K562 (cell line): ENCODE data around the gene NKAPL. TPM values are rescaled to one million over a fixed set of nuclear protein-coding genes. Genes with fewer than 3 reads are reported as not detected.

ENCODE experiments used
- BRF2 ChIP-seq: IDR thresholded peaks from 3 replicates; pipeline ENCODE4 v1.6.1; 2011; ENCODE audit warnings: borderline replicate concordance, mild to moderate bottlenecking; ENCODE audit not compliant: insufficient read length, insufficient read depth
- CCAR2 ChIP-seq: fragments of 200-400 bp; formaldehyde crosslinking; IDR thresholded peaks from 2 replicates; pipeline ENCODE4 v1.6.1; 2017; ENCODE audit warnings: mild to moderate bottlenecking, low read depth, low read length
- CHD2 ChIP-seq: IDR thresholded peaks from 2 replicates; pipeline ENCODE4 v1.6.1; 2011; ENCODE audit warnings: low read depth, low read length
- CSDE1 ChIP-seq, 2 experiments: fragments of 450-650 bp; IDR thresholded peaks; 2 replicates each; pipeline ENCODE4 v1.6.1; 2016; ENCODE audit warnings: mild to moderate bottlenecking in 1 of 2
- GABPB2 ChIP-seq: fragments of 250-450 bp; sonication (Bioruptor Pico); conservative IDR thresholded peaks from 2 replicates; pipeline ENCODE4 v1.5.1; 2021; ENCODE audit warnings: mild to moderate bottlenecking
- HDAC1 ChIP-seq, 2 experiments: fragments of 450-650 bp; IDR thresholded peaks; 2 replicates each; pipeline ENCODE4 v1.6.1; 2016 to 2017; ENCODE audit warnings: inconsistent platforms in 1 of 2, mild to moderate bottlenecking in 1 of 2, moderate library complexity in 1 of 2
- HINFP ChIP-seq: fragments of 450-650 bp; conservative IDR thresholded peaks from 2 replicates; pipeline ENCODE4 v1.6.1; 2016; ENCODE audit warnings: missing genetic modification characterization, low read depth, mild to moderate bottlenecking, control low read depth, missing compliant biosample characterization
- JUN ChIP-seq, 2 experiments: sonication (generic) in 1 of 2; formaldehyde crosslinking in 1 of 2; IDR thresholded peaks; 2 replicates each; pipeline versions ENCODE4 v1.6.1 to v1.8.0; 2012 to 2022; ENCODE audit warnings: borderline replicate concordance in 2 of 2, mild to moderate bottlenecking in 2 of 2, improper control_type of control experiment in 1 of 2, low read depth in 1 of 2, low read length in 1 of 2, missing genetic modification reagents in 1 of 2
- MAZ ChIP-seq, 2 experiments: fragments of 450-650 bp in 1 of 2; sonication (generic) in 1 of 2; formaldehyde crosslinking; IDR thresholded peaks in 1 of 2; conservative IDR thresholded peaks in 1 of 2; 2 replicates each; pipeline versions ENCODE4 v1.4.0 to v1.5.0; 2020; ENCODE audit warnings: mild to moderate bottlenecking in 1 of 2, missing genetic modification reagents in 1 of 2
- MEIS2 ChIP-seq: fragments of 450-650 bp; IDR thresholded peaks from 2 replicates; pipeline ENCODE4 v1.6.1; 2014; ENCODE audit warnings: mild to moderate bottlenecking; ENCODE audit not compliant: partially characterized antibody
- NELFE ChIP-seq: IDR thresholded peaks from 2 replicates; pipeline ENCODE4 v1.6.1; 2011; ENCODE audit warnings: mild to moderate bottlenecking; ENCODE audit not compliant: insufficient read depth, insufficient read length
- POLR2A ChIP-seq: fragments of 450-650 bp; conservative IDR thresholded peaks from 2 replicates; pipeline ENCODE4 v1.6.1; 2016
- PURB ChIP-seq: sonication (generic); formaldehyde crosslinking; IDR thresholded peaks from 2 replicates; pipeline ENCODE4 v1.9.0; 2021; ENCODE audit warnings: low read depth, mild to moderate bottlenecking, missing genetic modification reagents
- RCOR1 ChIP-seq, 2 experiments: IDR thresholded peaks; 2 replicates each; pipeline ENCODE4 v1.6.1; 2012; ENCODE audit warnings: low read depth in 2 of 2, low read length in 2 of 2, borderline replicate concordance in 1 of 2, improper control_type of control experiment in 1 of 2
- SMAD4 ChIP-seq: fragments of 250-450 bp; sonication (Bioruptor Pico); conservative IDR thresholded peaks from 2 replicates; pipeline ENCODE4 v1.8.0; 2021; ENCODE audit warnings: inconsistent platforms, mild to moderate bottlenecking, moderate library complexity
- SREBF2 ChIP-seq: sonication (generic); formaldehyde crosslinking; IDR thresholded peaks from 2 replicates; pipeline ENCODE4 v1.4.0; 2020; ENCODE audit warnings: mild to moderate bottlenecking, missing genetic modification reagents
- SRSF7 ChIP-seq: fragments of 200-400 bp; formaldehyde crosslinking; optimal IDR thresholded peaks from 2 replicates; pipeline ENCODE3; 2017; ENCODE audit warnings: mild to moderate bottlenecking, low read depth, low read length
- ZNF263 ChIP-seq: sonication (generic); formaldehyde crosslinking; IDR thresholded peaks from 2 replicates; pipeline ENCODE4 v1.8.0; 2022; ENCODE audit warnings: mild to moderate bottlenecking, missing genetic modification reagents, borderline replicate concordance
- ZNF3 ChIP-seq: fragments of 250-450 bp; sonication (Bioruptor Pico); IDR thresholded peaks from 2 replicates; pipeline ENCODE4 v1.5.0; 2021; ENCODE audit warnings: mild to moderate bottlenecking, moderate library complexity
- ZNF395 ChIP-seq: fragments of 200-800 bp; sonication (Bioruptor generic); IDR thresholded peaks from 2 replicates; pipeline ENCODE4 v1.6.1; 2017; ENCODE audit warnings: missing genetic modification characterization, missing compliant biosample characterization
- ZNF408 ChIP-seq: fragments of 250-450 bp; sonication (Bioruptor Pico); IDR thresholded peaks from 2 replicates; pipeline ENCODE4 v1.4.0; 2020; ENCODE audit warnings: low read depth, mild to moderate bottlenecking, moderate library complexity
- ZNF436 ChIP-seq: fragments of 250-450, 450-650 bp; sonication (Bioruptor Pico); formaldehyde crosslinking; IDR thresholded peaks from 2 replicates; pipeline ENCODE4 v1.7.0; 2020; ENCODE audit warnings: mild to moderate bottlenecking
- ZNF445 ChIP-seq: fragments of 250-450 bp; sonication (Bioruptor Pico); IDR thresholded peaks from 2 replicates; pipeline ENCODE4 v1.4.0; 2020; ENCODE audit warnings: low read depth, mild to moderate bottlenecking, moderate library complexity
- ZNF561 ChIP-seq: fragments of 450-650 bp; formaldehyde crosslinking; conservative IDR thresholded peaks from 2 replicates; pipeline ENCODE4 v1.4.0; 2020; ENCODE audit warnings: mild to moderate bottlenecking, moderate library complexity
- ZNF589 ChIP-seq: fragments of 200-800 bp; sonication (Bioruptor generic); IDR thresholded peaks from 2 replicates; pipeline ENCODE4 v1.6.1; 2016; ENCODE audit warnings: low read depth, missing genetic modification characterization, missing compliant biosample characterization
- polyA plus RNA-seq, 8 experiments: library from polyadenylated mRNA; depleted of rRNA in 4 of 8; stranded (reverse) in 5 of 8; unstranded in 3 of 8; fragments of >200 nt; fragmentation: Nextera tagmentation in 2 of 8; fragmentation: Illumina TruSeq in 1 of 8; extraction: Ambion mirVana in 2 of 8; extraction: Trizol in 1 of 8; gene quantifications; 2 replicates each; pipeline versions ENCODE4 v1.2.1 to v1.2.3, GENCODE V29; 2011 to 2014; ENCODE audit warnings: inconsistent platforms in 1 of 8, missing spikeins in 1 of 8
- total RNA-seq, 7 experiments: library from RNA; depleted of rRNA in 6 of 7; stranded (reverse); fragments of >200 nt in 6 of 7; fragmentation: Illumina TruSeq in 2 of 7; extraction: Trizol in 2 of 7; gene quantifications; 2 replicates each; pipeline versions ENCODE4 v1.2.1 to v1.2.3, GENCODE V29; 2011 to 2021; ENCODE audit warnings: low replicate concordance in 1 of 7

Gene NKAPL
- total and polyA plus RNA-seq, 9 of the 15 experiments (the other 6 are each of a cell fraction or from before 2014, with no cell fraction given): not detected

DNA sequence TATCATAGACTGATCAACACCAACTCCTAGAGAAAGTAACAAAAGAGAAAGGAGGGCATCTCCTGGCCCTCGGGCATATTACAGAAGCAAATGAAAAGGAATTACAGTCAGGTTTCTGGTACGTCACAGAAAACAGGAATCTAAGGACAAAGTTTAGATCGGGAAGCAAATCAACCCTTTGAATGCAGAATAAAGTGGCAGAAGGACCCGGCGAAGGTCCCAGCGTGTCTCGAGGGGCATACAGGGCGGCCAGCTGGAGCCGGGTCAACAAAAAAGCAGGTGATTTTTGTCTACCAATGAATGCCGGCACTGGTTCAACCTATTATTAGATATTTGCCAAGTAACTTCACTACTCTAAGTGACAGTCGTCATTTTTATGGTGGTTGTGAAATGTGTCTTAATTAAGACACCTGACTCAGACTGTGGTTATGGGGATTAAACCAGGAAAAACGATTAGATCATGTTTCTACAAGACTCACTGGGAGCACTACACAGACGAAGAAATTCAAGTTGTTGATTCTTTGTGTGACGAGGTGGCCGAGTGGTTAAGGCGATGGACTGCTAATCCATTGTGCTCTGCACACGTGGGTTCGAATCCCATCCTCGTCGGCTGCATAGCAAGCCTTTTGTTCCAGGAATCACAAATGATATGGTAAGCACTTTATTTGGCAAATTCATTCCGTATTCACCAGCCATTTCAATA is 46.4 kb upstream of the NKAPL start (continued):
- TF ChIP-seq GABPB2 (CRISPR knock-in tag) (0 out of 2 replicates have a peak, but pooled peaks have one; percentile 14), CSDE1 (IDR thresholded peaks at IDR 0.05) (peak in 1 of 2 experiments; percentile 89; a peak in 2 of 4 replicates), ZNF589 (no peak), BRF2 (no peak), MEIS2 (peak; percentile 66), PURB (CRISPR knock-in tag) (no peak), MAZ (CRISPR knock-in tag; conservative IDR thresholded peaks at IDR 0.05 in 1 of 2, IDR thresholded peaks at IDR 0.05 in 1 of 2) (peak; percentile 7 to 81), ZNF445 (no peak), JUN (IDR thresholded peaks at IDR 0.05; ENCODE audit: borderline replicate concordance, low read depth, low read length) (peak; percentile 68), JUN (CRISPR knock-in tag; IDR thresholded peaks at IDR 0.05; ENCODE audit: borderline replicate concordance) (peak; percentile 93; the same call in 1 of the 2 replicates), SREBF2 (CRISPR knock-in tag) (0 out of 2 replicates have a peak, but pooled peaks have one; percentile 11), ZNF395 (CRISPR knock-in tag) (no peak; the same call in 1 of the 2 replicates), SMAD4 (CRISPR knock-in tag) (no peak), HINFP (tag) (no peak), ZNF408 (CRISPR knock-in tag) (no peak), ZNF3 (CRISPR knock-in tag) (no peak), NELFE (no peak), ZNF263 (peak; percentile 88; the same call in 1 of the 2 replicates), HDAC1 (IDR thresholded peaks at IDR 0.05) (peak in 1 of 2 experiments; percentile 92; a peak in 3 of 4 replicates), ZNF436 (CRISPR knock-in tag) (no peak), CHD2 (peak; percentile 68), POLR2A (no peak), ZNF561 (CRISPR knock-in tag) (0 out of 2 replicates have a peak, but pooled peaks have one; percentile 7), SRSF7 (no peak), RCOR1 (IDR thresholded peaks at IDR 0.05; ENCODE audit: borderline replicate concordance in 1 of 2, low read depth in 2 of 2, low read length in 2 of 2) (peak in 1 of 2 experiments; percentile 87; a peak in 2 of 4 replicates), CCAR2 (no peak)
